22Rv1 (cell line): ENCODE measurements around the gene CENPP.

Experiments
- H3K27ac ChIP-seq: fragments of 450-650 bp; 2 replicates; pipeline ENCODE4 v1.5.1; 2017
- CTCF ChIP-seq: fragments of 450-650 bp; IDR thresholded peaks from 2 replicates; pipeline ENCODE4 v1.5.1; 2017; ENCODE audit warnings: mild to moderate bottlenecking
- ZFX ChIP-seq: fragments of 450-650 bp; IDR thresholded peaks from 2 replicates; pipeline ENCODE4 v1.6.1; 2017; ENCODE audit warnings: antibody characterized with exemption, borderline replicate concordance

The CENPP gene

GRCh38 chr9:92595930-92596329, 270.2 kb downstream of the CENPP start:
- H3K27ac ChIP-seq: no peak overlapping the region
- no peak for TF ChIP-seq CTCF
- TF ChIP-seq ZFX: no peak

GRCh38 chr9:92598382-92598781, 272.6 kb downstream of the CENPP start:
- no peak overlapping the region for H3K27ac ChIP-seq
- TF ChIP-seq ZFX (no peak), CTCF (no peak)

- TF ChIP-seq CTCF (no peak), ZFX (no peak)
- H3K27ac ChIP-seq: no peak overlapping the region
Measured at GRCh38 chr9:92599938-92600461, 274.2 kb downstream of the CENPP start.

GRCh38 chr9:92600462-92601261, 274.9 kb downstream of the CENPP start:
- no peak for TF ChIP-seq CTCF
- TF ChIP-seq ZFX: no peak
- H3K27ac ChIP-seq: no peak overlapping the region

- no peak for TF ChIP-seq CTCF
- no peak for TF ChIP-seq ZFX
- H3K27ac ChIP-seq: no peak overlapping the region
Measured at GRCh38 chr9:92601451-92601850, 275.7 kb downstream of the CENPP start.

- TF ChIP-seq ZFX (no peak), CTCF (no peak)
- no peak overlapping the region for H3K27ac ChIP-seq
Measured at GRCh38 chr9:92602413-92602812, 276.7 kb downstream of the CENPP start.

- TF ChIP-seq ZFX (no peak), CTCF (no peak)
- no peak overlapping the region for H3K27ac ChIP-seq
Measured at GRCh38 chr9:92603100-92603499, 277.3 kb downstream of the CENPP start.
